AG04450 (cell line): ENCODE measurements around the gene DPM2. TPM values are rescaled to one million over a fixed set of nuclear protein-coding genes. Genes with fewer than 3 reads are reported as not detected.
A peak's percentile ranks its signal among the peaks of the same experiment; 100 is the strongest.

Experiments
- CTCF ChIA-PET: fragments of 300-600, 350-600 bp; formaldehyde crosslinking; extraction: SDS; loops from one replicate; lab custom pipeline; 2022; ENCODE audit warnings: antibody characterized with exemption, inconsistent platforms; lab: Charles Lee
- POLR2A ChIA-PET: fragments of 350-600 bp; formaldehyde crosslinking; extraction: SDS; loops from one replicate; lab custom pipeline; 2021; ENCODE audit warnings: antibody characterized with exemption, inconsistent platforms; lab: Yijun Ruan, JAX
- DNase-seq: peaks from one replicate; pipeline ENCODE4 v3.0.0-alpha.2; 2011; ENCODE audit warnings: low read depth, low spot score
- H3K27ac ChIP-seq: one replicate; pipeline ENCODE4 v1.5.1; 2012; ENCODE audit warnings: low read depth, low read length, control low read depth
- H3K27me3 ChIP-seq: one replicate; pipeline ENCODE4 v1.6.0; 2012; ENCODE audit warnings: low read length; ENCODE audit not compliant: control insufficient read depth, insufficient read depth
- H3K4me3 ChIP-seq: 2 replicates; pipeline ENCODE4 v1.5.1; 2011; ENCODE audit warnings: mild to moderate bottlenecking, low read depth, low read length, control low read depth
- H3K9me3 ChIP-seq: 2 replicates; pipeline ENCODE4 v1.5.1; 2012; ENCODE audit warnings: low read length; ENCODE audit not compliant: control insufficient read depth, insufficient read depth
- polyA plus RNA-seq: library from polyadenylated mRNA; depleted of rRNA; stranded (reverse); fragments of >200 nt; gene quantifications from 2 replicates; pipeline ENCODE4 v1.2.3, GENCODE V29; 2011
- TF ChIP-seq, protein P1 (sequence below): IDR thresholded peaks from 2 replicates; pipeline ENCODE4 v1.5.1; 2011; ENCODE audit warnings: low read depth, low read length, control low read depth, inconsistent platforms

Gene DPM2
- polyA plus RNA-seq, 1 experiment, result 25.3 TPM

DNA sequence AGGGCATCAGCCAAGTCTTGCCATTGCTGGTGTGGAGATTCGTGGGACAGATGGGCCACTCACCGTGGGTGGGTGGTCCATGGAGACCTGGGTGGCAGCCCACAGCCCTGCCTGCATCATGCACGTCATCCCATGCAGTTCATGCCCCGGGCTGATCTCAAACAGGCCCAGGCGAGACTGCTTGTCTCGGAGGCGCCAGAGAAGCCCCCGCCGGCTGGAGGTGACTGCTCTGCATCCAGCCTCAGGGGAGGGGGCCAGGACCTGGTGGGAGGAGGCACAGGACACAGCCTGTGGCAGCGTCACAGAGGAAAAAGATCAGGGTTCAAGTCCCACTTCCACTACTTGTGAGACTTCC lies 8.1 kb downstream of the DPM2 start:
- no peak for DNase-seq

DNA sequence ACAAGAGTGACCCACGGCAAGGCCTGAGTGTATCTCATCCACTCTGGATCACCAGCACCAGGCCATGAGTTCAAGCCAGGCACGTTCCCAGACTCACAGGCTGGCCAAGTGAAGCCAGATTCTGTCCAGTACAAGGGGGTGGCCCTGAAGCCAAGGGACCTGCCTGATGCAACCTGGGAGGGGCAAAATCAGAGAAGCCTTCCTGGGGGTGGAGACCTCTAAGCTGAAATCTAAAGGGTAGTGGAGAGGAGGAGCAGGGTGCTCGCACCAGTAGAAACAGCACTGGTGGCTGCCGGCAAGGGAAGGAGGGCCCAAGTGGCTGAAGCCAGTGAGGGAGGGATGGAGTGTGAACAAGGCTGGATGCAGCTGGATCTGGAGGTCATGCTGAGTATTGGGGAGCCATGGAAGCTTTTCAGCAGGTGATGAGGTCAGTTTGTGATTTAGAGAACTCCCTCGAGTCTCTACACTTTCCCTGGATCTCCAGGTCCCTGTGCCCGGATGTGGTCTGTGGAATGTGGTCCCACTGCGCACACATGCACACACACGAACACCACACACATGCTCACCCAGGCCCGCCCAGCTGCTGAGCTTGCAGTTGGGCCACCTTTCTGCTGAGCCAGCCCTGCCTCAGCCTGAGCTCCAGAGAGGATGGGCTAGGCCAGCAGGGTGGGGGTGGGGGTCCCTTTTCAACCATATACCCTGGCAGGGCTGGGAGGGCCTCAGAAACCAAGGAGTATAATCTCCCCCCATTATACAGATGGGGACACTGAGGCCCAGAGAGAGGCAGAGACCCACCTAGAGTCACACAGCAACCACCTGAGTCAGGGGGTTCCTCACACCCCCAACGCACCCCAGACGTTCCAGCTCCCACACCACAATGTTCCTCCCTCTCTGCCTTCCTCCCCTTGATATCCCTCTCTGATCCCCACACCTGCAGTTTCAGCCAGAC lies 8.7 kb downstream of the DPM2 start:
- H3K27ac ChIP-seq, result no peak overlapping the region
- CTCF ChIA-PET, result interaction anchor here (1.0 to 1.3 kb wide), 2 partner anchors 9 to 106 kb away, joined by 3 to 4 read pairs; no protein-coding TSS in a partner anchor
- no peaks in the 10 kb centered on the region for H3K27me3 ChIP-seq
- POLR2A ChIA-PET, result no interaction called here
- H3K4me3 ChIP-seq, result no peak overlapping the region
- TF ChIP-seq, protein P1, sequence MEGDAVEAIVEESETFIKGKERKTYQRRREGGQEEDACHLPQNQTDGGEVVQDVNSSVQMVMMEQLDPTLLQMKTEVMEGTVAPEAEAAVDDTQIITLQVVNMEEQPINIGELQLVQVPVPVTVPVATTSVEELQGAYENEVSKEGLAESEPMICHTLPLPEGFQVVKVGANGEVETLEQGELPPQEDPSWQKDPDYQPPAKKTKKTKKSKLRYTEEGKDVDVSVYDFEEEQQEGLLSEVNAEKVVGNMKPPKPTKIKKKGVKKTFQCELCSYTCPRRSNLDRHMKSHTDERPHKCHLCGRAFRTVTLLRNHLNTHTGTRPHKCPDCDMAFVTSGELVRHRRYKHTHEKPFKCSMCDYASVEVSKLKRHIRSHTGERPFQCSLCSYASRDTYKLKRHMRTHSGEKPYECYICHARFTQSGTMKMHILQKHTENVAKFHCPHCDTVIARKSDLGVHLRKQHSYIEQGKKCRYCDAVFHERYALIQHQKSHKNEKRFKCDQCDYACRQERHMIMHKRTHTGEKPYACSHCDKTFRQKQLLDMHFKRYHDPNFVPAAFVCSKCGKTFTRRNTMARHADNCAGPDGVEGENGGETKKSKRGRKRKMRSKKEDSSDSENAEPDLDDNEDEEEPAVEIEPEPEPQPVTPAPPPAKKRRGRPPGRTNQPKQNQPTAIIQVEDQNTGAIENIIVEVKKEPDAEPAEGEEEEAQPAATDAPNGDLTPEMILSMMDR, result no peak
- no peak for DNase-seq
- H3K9me3 ChIP-seq, result no peaks in the 10 kb centered on the region; the same call in 1 of the 2 replicates

More for the DNA sequence above, 8.1 kb downstream of the DPM2 start:
- ChIA-PET CTCF (interaction anchor here (0.8 to 1.3 kb wide), 4 partner anchors 8 to 188 kb away, joined by 4 to 8 read pairs (median 5); no protein-coding TSS in a partner anchor), POLR2A (no interaction called here)
- TF ChIP-seq, protein P1, result no peak
- no peak overlapping the region for H3K4me3 ChIP-seq
- no peaks in the 10 kb centered on the region for H3K27me3 ChIP-seq
- no peaks in the 10 kb centered on the region; the same call in 1 of the 2 replicates for H3K9me3 ChIP-seq
- H3K27ac ChIP-seq, result no peak overlapping the region

DNA sequence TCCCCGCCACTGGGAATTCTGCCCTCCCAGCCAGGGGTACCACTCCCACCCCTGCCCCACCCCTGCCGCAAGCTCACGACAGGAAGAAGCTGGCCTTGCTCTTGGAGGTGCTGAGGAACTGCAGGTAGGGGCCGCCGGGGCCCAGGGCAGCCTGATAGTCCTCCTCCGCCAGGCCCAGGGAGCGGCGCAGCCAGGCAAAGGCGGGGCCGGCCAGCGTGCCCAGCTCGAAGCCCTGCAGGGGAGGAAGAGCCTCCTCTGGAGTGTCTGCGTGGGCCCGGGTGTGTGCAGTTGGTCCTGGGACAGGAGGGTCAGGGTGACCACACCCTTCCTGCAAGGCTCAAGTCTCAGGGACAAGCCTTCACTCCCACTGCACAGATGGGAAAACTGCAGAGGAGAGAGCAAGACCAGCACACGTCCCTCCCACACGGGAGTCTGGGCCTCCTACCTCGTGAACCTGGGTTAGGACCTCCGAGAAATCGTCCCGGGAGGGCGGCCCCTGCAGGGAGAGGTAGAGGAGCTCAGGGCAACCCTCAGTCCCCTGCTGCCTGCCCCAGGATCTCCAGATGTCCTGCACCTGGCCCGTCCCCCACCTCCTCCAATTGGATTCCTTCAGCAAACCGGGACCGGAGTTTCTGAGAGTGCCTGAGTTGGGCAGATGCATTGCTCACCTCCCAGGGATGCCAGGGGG lies 9.5 kb downstream of the DPM2 start:
- CTCF ChIA-PET, result interaction anchor here (1.0 to 1.3 kb wide), 2 partner anchors 9 to 107 kb away, joined by 3 to 4 read pairs; no protein-coding TSS in a partner anchor
- Histone ChIP-seq H3K27me3 (no peaks in the 10 kb centered on the region), H3K9me3 (no peaks in the 10 kb centered on the region; the same call in 1 of the 2 replicates), H3K4me3 (no peak overlapping the region), H3K27ac (no peak overlapping the region)
- POLR2A ChIA-PET, result no interaction called here
- no peak for DNase-seq
- TF ChIP-seq, protein P1, result no peak

DNA sequence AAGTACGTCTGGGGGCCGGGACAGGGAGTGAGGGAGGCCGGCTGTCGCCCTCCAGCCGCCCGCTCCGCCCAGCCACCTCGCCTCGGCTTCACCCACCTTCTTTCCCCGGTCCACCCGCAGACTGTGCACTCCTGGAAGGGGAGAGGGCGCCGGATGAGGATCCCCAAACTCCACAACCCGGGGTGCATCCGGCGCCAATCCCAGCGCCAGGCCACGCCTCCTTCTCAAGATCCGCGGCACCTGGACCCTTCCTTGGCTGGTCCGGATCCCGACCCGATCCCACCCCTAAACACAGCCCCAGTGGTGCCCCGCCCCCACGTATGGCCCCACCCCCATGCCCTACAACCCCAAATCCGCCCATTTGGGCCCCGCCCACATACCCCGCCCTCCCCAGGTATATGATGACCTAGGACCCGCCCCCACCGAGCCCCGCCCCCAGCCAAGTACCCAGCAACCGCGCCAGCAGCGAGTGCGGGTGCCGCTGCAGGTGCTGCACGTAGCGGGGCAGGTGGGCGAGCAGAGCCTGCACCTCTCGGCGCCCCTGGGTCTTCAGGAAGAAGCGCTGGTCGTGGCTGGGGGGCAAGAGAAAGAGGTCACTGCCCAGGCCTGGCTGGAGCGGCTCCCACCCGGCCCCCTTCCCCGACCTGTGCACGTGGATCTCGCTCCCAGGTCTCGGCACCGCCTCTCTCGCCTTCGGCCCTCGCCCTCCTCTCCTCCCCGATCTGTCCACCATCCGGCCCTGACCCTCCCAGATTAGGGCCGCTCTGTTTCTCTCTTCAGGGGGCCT lies 10.3 kb downstream of the DPM2 start:
- H3K4me3 ChIP-seq, result peak overlapping the region; percentile 29
- POLR2A ChIA-PET, result no interaction called here
- TF ChIP-seq, protein P1, result no peak
- no peak overlapping the region for H3K27ac ChIP-seq
- DNase-seq, result no peak
- no peaks in the 10 kb centered on the region for H3K27me3 ChIP-seq
- no peaks in the 10 kb centered on the region; the same call in 1 of the 2 replicates for H3K9me3 ChIP-seq
- CTCF ChIA-PET, result interaction anchor here (1.0 kb wide), 1 partner anchor 8 kb away, joined by 3 read pairs; no protein-coding TSS in a partner anchor
